ENCODE data around the gene MYMK.

DNA sequence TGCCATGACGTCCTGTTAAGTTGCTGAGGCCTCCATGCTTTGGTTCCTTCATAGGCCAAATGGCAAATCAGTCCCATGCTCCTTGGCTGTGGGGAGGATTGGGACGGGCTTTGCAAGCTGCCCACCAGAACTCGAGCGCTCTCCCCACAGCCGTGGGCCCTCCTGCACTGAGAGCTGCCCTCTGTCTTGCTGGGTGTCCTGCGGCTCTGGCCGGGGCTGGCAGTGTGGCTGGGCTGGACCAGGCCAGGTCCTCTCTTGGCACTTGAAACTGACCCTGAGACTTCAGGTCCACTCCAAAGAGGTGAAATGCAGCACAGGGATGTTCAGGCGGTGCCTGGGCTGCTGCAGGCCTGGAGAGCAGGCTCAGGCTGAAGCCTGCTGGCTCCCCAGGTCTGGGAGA lies 7.0 kb downstream of the MYMK start:
- TF ChIP-seq POLR2A (IDR thresholded peaks at IDR 0.05): no peak
- no peak for TF ChIP-seq CTCF (IDR thresholded peaks at IDR 0.05)

Measured in esophagus squamous epithelium (tissue), 4 donors.